DOHH2 (cell line): ENCODE measurements around the gene GRIP2.

Experiments
- EZH2phosphoT487 ChIP-seq: fragments of 200-600 bp; sonication (generic); IDR thresholded peaks from 2 replicates; pipeline ENCODE4 v1.6.1; 2017; ENCODE audit warnings: borderline replicate concordance, mild to moderate bottlenecking, antibody characterized with exemption, low read length, moderate library complexity, mixed read lengths
- TF ChIP-seq, protein P1 (sequence below): fragments of 200-600 bp; sonication (generic); IDR thresholded peaks from one replicate; pipeline ENCODE4 v1.5.1; 2014; ENCODE audit warnings: antibody characterized with exemption, mild to moderate bottlenecking, low read depth, low read length; ENCODE audit not compliant: poor library complexity, severe bottlenecking

DNA sequence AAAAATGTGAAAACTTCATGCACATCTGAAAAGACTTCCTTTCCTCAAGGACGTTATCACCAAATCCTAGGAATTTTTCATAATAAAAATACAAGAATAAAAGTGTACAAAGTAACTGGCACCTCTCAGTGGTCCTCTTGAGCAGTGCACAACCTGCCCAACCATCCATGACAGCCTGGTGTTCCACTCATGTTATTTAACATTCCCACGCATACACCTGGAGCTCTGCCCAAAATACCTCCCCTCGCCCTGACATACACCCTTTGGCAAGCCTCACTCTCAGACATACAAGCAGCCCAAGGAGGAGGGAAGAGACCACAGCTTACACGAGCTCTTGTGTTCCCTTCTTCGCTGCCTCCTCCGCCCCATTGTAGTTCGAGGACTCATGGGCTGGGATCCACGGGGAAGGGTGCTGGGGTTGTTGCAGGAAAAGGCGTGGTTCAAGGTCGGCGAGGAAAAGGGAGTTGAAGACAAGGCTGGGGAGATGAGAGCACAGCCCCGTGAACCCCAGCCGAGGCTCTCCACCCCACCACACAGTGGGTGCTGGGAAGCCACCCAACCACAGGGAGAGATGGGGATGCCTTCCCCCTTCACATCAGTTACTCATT is 23.3 kb downstream of the GRIP2 start:
- TF ChIP-seq, protein P1, sequence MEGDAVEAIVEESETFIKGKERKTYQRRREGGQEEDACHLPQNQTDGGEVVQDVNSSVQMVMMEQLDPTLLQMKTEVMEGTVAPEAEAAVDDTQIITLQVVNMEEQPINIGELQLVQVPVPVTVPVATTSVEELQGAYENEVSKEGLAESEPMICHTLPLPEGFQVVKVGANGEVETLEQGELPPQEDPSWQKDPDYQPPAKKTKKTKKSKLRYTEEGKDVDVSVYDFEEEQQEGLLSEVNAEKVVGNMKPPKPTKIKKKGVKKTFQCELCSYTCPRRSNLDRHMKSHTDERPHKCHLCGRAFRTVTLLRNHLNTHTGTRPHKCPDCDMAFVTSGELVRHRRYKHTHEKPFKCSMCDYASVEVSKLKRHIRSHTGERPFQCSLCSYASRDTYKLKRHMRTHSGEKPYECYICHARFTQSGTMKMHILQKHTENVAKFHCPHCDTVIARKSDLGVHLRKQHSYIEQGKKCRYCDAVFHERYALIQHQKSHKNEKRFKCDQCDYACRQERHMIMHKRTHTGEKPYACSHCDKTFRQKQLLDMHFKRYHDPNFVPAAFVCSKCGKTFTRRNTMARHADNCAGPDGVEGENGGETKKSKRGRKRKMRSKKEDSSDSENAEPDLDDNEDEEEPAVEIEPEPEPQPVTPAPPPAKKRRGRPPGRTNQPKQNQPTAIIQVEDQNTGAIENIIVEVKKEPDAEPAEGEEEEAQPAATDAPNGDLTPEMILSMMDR = no peak
- TF ChIP-seq EZH2phosphoT487 = no peak
